WTC11 (cell line): ENCODE measurements around the gene ELFN2. TPM values are rescaled to one million over a fixed set of nuclear protein-coding genes. Genes with fewer than 3 reads are reported as not detected.

Experiments
- ATAC-seq: fragments of 200-7000 bp; cut with Tn5 transposase; 2 replicates; pipeline ENCODE4 v1.10.0; 2021; ENCODE audit warnings: mild to moderate bottlenecking, moderate library complexity
- CTCF ChIA-PET: fragments of 300-600 bp; sonication (Branson Sonifier 250); formaldehyde crosslinking; loops from one replicate; lab custom pipeline; 2021; ENCODE audit warnings: antibody characterized with exemption; lab: Charles Lee
- POLR2A ChIA-PET: fragments of 350-600 bp; sonication (Branson Sonifier 250); formaldehyde crosslinking; loops from one replicate; lab custom pipeline; 2021; ENCODE audit warnings: antibody characterized with exemption; lab: Charles Lee
- DNase-seq: peaks from one replicate; pipeline ENCODE4 v3.0.0; 2021; ENCODE audit warnings: low spot score
- H3K27ac Mint-ChIP-seq: 2 replicates; pipeline ENCODE4 v1.8.0; 2021; ENCODE audit warnings: mixed read lengths
- H3K27me3 Mint-ChIP-seq: 2 replicates; pipeline ENCODE4 v1.8.0; 2021; ENCODE audit warnings: low read depth, mild to moderate bottlenecking, moderate library complexity, mixed read lengths
- H3K36me3 Mint-ChIP-seq: 2 replicates; pipeline ENCODE4 v1.8.0; 2021; ENCODE audit warnings: mixed read lengths
- H3K4me1 Mint-ChIP-seq: 2 replicates; pipeline ENCODE4 v1.8.0; 2022; ENCODE audit warnings: mixed read lengths
- H3K4me3 Mint-ChIP-seq: 2 replicates; pipeline ENCODE4 v1.8.0; 2021; ENCODE audit warnings: mild to moderate bottlenecking, moderate library complexity, mixed read lengths
- H3K9me3 Mint-ChIP-seq: 2 replicates; pipeline ENCODE4 v1.8.0; 2021; ENCODE audit warnings: mixed read lengths
- ARID4B ChIP-seq: sonication (generic); formaldehyde crosslinking; IDR thresholded peaks from 2 replicates; pipeline ENCODE4 v1.8.0; 2023; ENCODE audit warnings: missing genetic modification reagents, mild to moderate bottlenecking, borderline replicate concordance
- ATF2 ChIP-seq: sonication (generic); formaldehyde crosslinking; IDR thresholded peaks from 2 replicates; pipeline ENCODE4 v1.8.1; 2022; ENCODE audit warnings: low read depth, missing genetic modification reagents, borderline replicate concordance
- CDX4 ChIP-seq: fragments of 250-450 bp; sonication (Bioruptor Pico); IDR thresholded peaks from 2 replicates; pipeline ENCODE4 v1.9.0; 2021; ENCODE audit warnings: moderate library complexity, mild to moderate bottlenecking, inconsistent platforms, borderline replicate concordance
- EMX1 ChIP-seq: fragments of 250-450 bp; sonication (Bioruptor Pico); IDR thresholded peaks from 2 replicates; pipeline ENCODE4 v1.8.0; 2021; ENCODE audit warnings: mild to moderate bottlenecking
- FOXP1 ChIP-seq: sonication (generic); formaldehyde crosslinking; IDR thresholded peaks from 2 replicates; pipeline ENCODE4 v1.8.0; 2022; ENCODE audit warnings: missing genetic modification reagents, mild to moderate bottlenecking, moderate library complexity, borderline replicate concordance
- GTF2I ChIP-seq: fragments of 250-450 bp; sonication (Bioruptor Pico); conservative IDR thresholded peaks from 2 replicates; pipeline ENCODE4 v1.4.0; 2021; ENCODE audit warnings: mild to moderate bottlenecking
- HMGA2 ChIP-seq: fragments of 250-450 bp; sonication (Bioruptor Pico); IDR thresholded peaks from 2 replicates; pipeline ENCODE4 v1.4.0; 2021; ENCODE audit warnings: mild to moderate bottlenecking, moderate library complexity
- KAT7 ChIP-seq: sonication (generic); formaldehyde crosslinking; IDR thresholded peaks from 2 replicates; pipeline ENCODE4 v1.8.1; 2023; ENCODE audit warnings: missing genetic modification reagents, mild to moderate bottlenecking, borderline replicate concordance
- MYBL2 ChIP-seq: sonication (generic); formaldehyde crosslinking; IDR thresholded peaks from 2 replicates; pipeline ENCODE4 v1.8.1; 2023; ENCODE audit warnings: mild to moderate bottlenecking, moderate library complexity, missing genetic modification reagents
- NFATC4 ChIP-seq: fragments of 250-450 bp; sonication (Bioruptor Pico); IDR thresholded peaks from 2 replicates; pipeline ENCODE4 v1.9.0; 2021; ENCODE audit warnings: mild to moderate bottlenecking
- NFYB ChIP-seq: sonication (generic); formaldehyde crosslinking; conservative IDR thresholded peaks from 2 replicates; pipeline ENCODE4 v1.8.0; 2022; ENCODE audit warnings: low read depth, missing genetic modification reagents
- PRRX2 ChIP-seq: fragments of 250-450 bp; sonication (Bioruptor Pico); IDR thresholded peaks from 2 replicates; pipeline ENCODE4 v1.8.0; 2021; ENCODE audit warnings: mild to moderate bottlenecking
- RELA ChIP-seq: sonication (generic); formaldehyde crosslinking; IDR thresholded peaks from 2 replicates; pipeline ENCODE4 v1.8.1; 2022; ENCODE audit warnings: missing genetic modification reagents, mild to moderate bottlenecking, borderline replicate concordance
- RORB ChIP-seq: fragments of 250-450 bp; sonication (Bioruptor Pico); IDR thresholded peaks from 2 replicates; pipeline ENCODE4 v1.9.0; 2021; ENCODE audit warnings: mild to moderate bottlenecking
- USF1 ChIP-seq: sonication (generic); formaldehyde crosslinking; IDR thresholded peaks from 2 replicates; pipeline ENCODE4 v1.8.0; 2022; ENCODE audit warnings: mild to moderate bottlenecking, missing genetic modification reagents
- USF2 ChIP-seq: sonication (generic); formaldehyde crosslinking; IDR thresholded peaks from 2 replicates; pipeline ENCODE4 v1.8.1; 2023; ENCODE audit warnings: mild to moderate bottlenecking, missing genetic modification reagents, moderate library complexity
- total RNA-seq: library from RNA; stranded (reverse); gene quantifications from 3 replicates; pipeline ENCODE4 v1.2.3, GENCODE V29; 2021

ELFN2 gene
- total RNA-seq, 1 experiment from 2014 or later: 0.87 TPM

GRCh38 chr22:37432708-37433054, 5.4 kb upstream of the ELFN2 start:
- Mint-ChIP-seq H3K4me3 (no peak overlapping the region), H3K4me1 (no peaks in the 10 kb centered on the region), H3K27ac (no peak overlapping the region), H3K27me3 (peaks cover 15% of the 10 kb centered on the region), H3K36me3 (no peaks in the 10 kb centered on the region), H3K9me3 (0 out of 2 replicates have a peak, but pooled peaks cover 4% of the 10 kb centered on the region)
- POLR2A ChIA-PET: no interaction called here
- TF ChIP-seq CDX4 (CRISPR knock-in tag) (no peak), KAT7 (CRISPR knock-in tag) (no peak)
- DNase-seq (no peak), ATAC-seq (no peak)
- CTCF ChIA-PET: interaction anchor here (0.5 to 1.5 kb wide), 2 partner anchors 98 to 122 kb away, joined by 4 to 6 read pairs; no protein-coding TSS in a partner anchor

GRCh38 chr22:37431801-37432707, 4.8 kb upstream of the ELFN2 start:
- CTCF ChIA-PET: interaction anchor here (1.4 to 4.5 kb wide), 4 partner anchors 41 to 115 kb away, joined by 4 to 69 read pairs (median 6); no protein-coding TSS in a partner anchor
- H3K27ac Mint-ChIP-seq: no peak overlapping the region
- no peak for ATAC-seq
- DNase-seq: no peak
- no peaks in the 10 kb centered on the region for H3K36me3 Mint-ChIP-seq
- no peak for TF ChIP-seq ATF2 (CRISPR knock-in tag)
- H3K27me3 Mint-ChIP-seq: peaks cover 18% of the 10 kb centered on the region
- no peaks in the 10 kb centered on the region for H3K4me1 Mint-ChIP-seq
- no peak overlapping the region for H3K4me3 Mint-ChIP-seq
- POLR2A ChIA-PET: no interaction called here
- 0 out of 2 replicates have a peak, but pooled peaks cover 4% of the 10 kb centered on the region for H3K9me3 Mint-ChIP-seq

GRCh38 chr22:37431366-37431765, 4.1 kb upstream of the ELFN2 start:
- Mint-ChIP-seq H3K4me1 (peaks cover under 1% of the 10 kb centered on the region), H3K9me3 (0 out of 2 replicates have a peak, but pooled peaks cover 4% of the 10 kb centered on the region), H3K4me3 (no peak overlapping the region), H3K36me3 (no peaks in the 10 kb centered on the region), H3K27me3 (peaks cover 25% of the 10 kb centered on the region), H3K27ac (no peak overlapping the region)
- TF ChIP-seq PRRX2 (CRISPR knock-in tag): no peak
- no peak for TF ChIP-seq HMGA2 (CRISPR knock-in tag)
- TF ChIP-seq ATF2 (CRISPR knock-in tag): no peak
- TF ChIP-seq GTF2I (CRISPR knock-in tag): no peak
- TF ChIP-seq USF2 (CRISPR knock-in tag): no peak
- no peak for TF ChIP-seq RELA (CRISPR knock-in tag)
- TF ChIP-seq USF1: no peak
- TF ChIP-seq MYBL2: no peak
- TF ChIP-seq RORB (CRISPR knock-in tag): no peak
- ChIA-PET CTCF (interaction anchor here (0.9 to 4.5 kb wide), 4 partner anchors 9 to 114 kb away, joined by 3 to 69 read pairs (median 6); no protein-coding TSS in a partner anchor), POLR2A (no interaction called here)
- DNase-seq: no peak
- no peak for ATAC-seq

- peaks cover 5% of the 10 kb centered on the region for H3K4me1 Mint-ChIP-seq
- CTCF ChIA-PET: interaction anchor here (0.9 to 4.5 kb wide), 5 partner anchors 9 to 114 kb away, joined by 3 to 69 read pairs (median 7); no protein-coding TSS in a partner anchor
- H3K4me3 Mint-ChIP-seq: no peak overlapping the region
- no peaks in the 10 kb centered on the region for H3K36me3 Mint-ChIP-seq
- no peak for DNase-seq
- ATAC-seq: no peak
- POLR2A ChIA-PET: no interaction called here
- 0 out of 2 replicates have a peak, but pooled peaks cover 4% of the 10 kb centered on the region for H3K9me3 Mint-ChIP-seq
- H3K27ac Mint-ChIP-seq: no peak overlapping the region
- peaks cover 29% of the 10 kb centered on the region for H3K27me3 Mint-ChIP-seq
- TF ChIP-seq FOXP1 (CRISPR knock-in tag) (no peak), NFYB (CRISPR knock-in tag) (no peak), ARID4B (no peak), USF2 (CRISPR knock-in tag) (no peak), EMX1 (CRISPR knock-in tag) (no peak), NFATC4 (CRISPR knock-in tag) (no peak)
Observed at GRCh38 chr22:37430941-37431340, 3.7 kb upstream of the ELFN2 start.
